ENCODE data around the gene FBXL19. TPM values are rescaled to one million over a fixed set of nuclear protein-coding genes. Genes with fewer than 3 reads are reported as not detected.

FBXL19 gene
- total and polyA plus RNA-seq, 2 of the 8 experiments (the other 6 are each of a cell fraction or from before 2014, with no cell fraction given) = 47.2 to 72.2 TPM

DNA sequence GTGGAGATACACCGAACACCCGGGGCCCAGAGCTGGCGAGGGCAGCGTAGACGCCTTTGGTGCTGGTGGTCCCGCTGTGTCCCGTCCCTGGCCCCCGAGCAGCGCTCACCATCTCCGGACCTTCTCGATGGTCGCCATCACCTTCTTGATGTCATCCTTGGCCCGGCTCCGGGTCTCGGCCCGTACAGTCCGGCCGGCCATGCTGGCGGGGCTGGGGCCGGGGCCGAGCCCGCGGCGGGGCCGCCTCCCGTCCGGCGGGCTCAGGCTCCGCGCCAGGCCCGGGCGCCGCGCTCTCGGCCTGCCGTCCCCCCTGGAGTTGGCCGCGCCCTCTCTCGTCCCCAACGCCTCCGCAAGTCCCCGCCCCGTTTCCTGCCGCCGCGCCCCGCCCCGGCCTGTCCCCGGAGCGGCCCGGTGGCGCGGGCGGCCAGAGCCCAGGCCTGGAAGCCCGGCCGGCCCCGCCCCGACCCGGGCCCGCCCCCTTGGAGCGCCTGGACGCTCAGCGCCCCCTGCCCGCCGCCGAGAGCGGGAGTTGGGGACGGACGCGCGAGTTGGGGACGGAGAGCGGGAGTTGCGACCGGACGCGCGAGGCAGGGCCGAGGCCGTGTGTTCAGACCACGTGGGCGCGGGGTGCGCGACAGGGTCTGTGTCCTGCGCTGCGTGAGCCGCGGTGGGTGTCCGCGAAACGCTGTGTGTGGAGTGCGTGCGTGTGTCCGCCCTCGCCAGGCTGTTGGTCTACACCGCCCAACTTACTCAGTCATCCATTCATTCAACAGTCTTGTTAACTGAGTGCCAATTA lies 29.4 kb upstream of the FBXL19 start, which contains the start of gene BCL7C (continued):
- TF ChIP-seq CTCF (IDR thresholded peaks at IDR 0.05; ENCODE audit: control extremely low read depth in 1 of 3, insufficient read depth in 1 of 3, low read depth in 1 of 3, low read length in 3 of 3) (peak; percentile 53 to 63 (median 57)), CHD2 (IDR thresholded peaks at IDR 0.05; ENCODE audit: low read length) (peak; percentile 87), EGR1 (IDR thresholded peaks at IDR 0.05; ENCODE audit: borderline replicate concordance, low read depth, low read length) (peak; percentile 65; the same call in 1 of the 2 replicates)
